Left hindlimb (tissue), 1 donor: ENCODE measurements around the gene RASSF5.

Experiments
- DNase-seq: peaks from one replicate; pipeline ENCODE4 v3.0.0-alpha.2; 2018

The RASSF5 gene

GRCh38 chr1:206518206-206518605, 10.9 kb downstream of the RASSF5 start:
- peak; percentile 1 for DNase-seq

- DNase-seq: peak; percentile 3
These were observed 11.4 kb downstream of the RASSF5 start for GRCh38 chr1:206518743-206519142.

GRCh38 chr1:206521127-206521526, 13.8 kb downstream of the RASSF5 start:
- peak; percentile 22 for DNase-seq

GRCh38 chr1:206521694-206522402, 14.5 kb downstream of the RASSF5 start:
- DNase-seq: peak; percentile 16

- peak; percentile 4 for DNase-seq
These were observed 17.5 kb downstream of the RASSF5 start for GRCh38 chr1:206524739-206525364.

GRCh38 chr1:206526064-206526911, 19.0 kb downstream of the RASSF5 start:
- DNase-seq: peak; percentile 10

- no peak for DNase-seq
These were observed 22.1 kb downstream of the RASSF5 start for GRCh38 chr1:206529425-206529824.

- DNase-seq: no peak
These were observed 25.0 kb downstream of the RASSF5 start for GRCh38 chr1:206532368-206532767.

GRCh38 chr1:206534552-206534951, 27.2 kb downstream of the RASSF5 start:
- no peak for DNase-seq

GRCh38 chr1:206535853-206536188, 28.5 kb downstream of the RASSF5 start:
- DNase-seq: peak; percentile 28

- peak; percentile 35 for DNase-seq
These were observed 29.8 kb downstream of the RASSF5 start for GRCh38 chr1:206537141-206537540.

- DNase-seq: peak; percentile 10
These were observed 30.9 kb downstream of the RASSF5 start for GRCh38 chr1:206538086-206538770.

GRCh38 chr1:206538901-206539640, 31.7 kb downstream of the RASSF5 start:
- peak; percentile 36 for DNase-seq

GRCh38 chr1:206540044-206540780, 32.9 kb downstream of the RASSF5 start:
- DNase-seq: peak; percentile 78

GRCh38 chr1:206541236-206541833, 34.0 kb downstream of the RASSF5 start:
- DNase-seq: peak; percentile 7

- DNase-seq: peak; percentile 73
These were observed 37.4 kb downstream of the RASSF5 start for GRCh38 chr1:206544562-206545257.

GRCh38 chr1:206545351-206545750, 38.0 kb downstream of the RASSF5 start:
- peak; percentile 3 for DNase-seq

- DNase-seq: no peak
These were observed 39.8 kb downstream of the RASSF5 start for GRCh38 chr1:206547104-206547503.

GRCh38 chr1:206550446-206550845, 43.1 kb downstream of the RASSF5 start:
- no peak for DNase-seq

GRCh38 chr1:206551296-206551985, 44.1 kb downstream of the RASSF5 start:
- DNase-seq: no peak
